ENCODE data around the gene UPF2.

- no peak for TF ChIP-seq CTCF (IDR thresholded peaks at IDR 0.05; ENCODE audit: low read depth, low read length)
- no peak for TF ChIP-seq POLR2A (IDR thresholded peaks at IDR 0.05; ENCODE audit: extremely low read depth, insufficient read length)
- TF ChIP-seq MYC (IDR thresholded peaks at IDR 0.05; ENCODE audit: low read depth, low read length), result no peak
- no peak for TF ChIP-seq MAX (IDR thresholded peaks at IDR 0.05; ENCODE audit: low read depth, low read length)
Observed at GRCh38 chr10:11886851-11887250, 155.8 kb downstream of the UPF2 start.

All from NB4 (cell line).